SK-N-SH (cell line): ENCODE data around the gene ASS1. TPM values are rescaled to one million over a fixed set of nuclear protein-coding genes. Genes with fewer than 3 reads are reported as not detected.

Source experiments
- CTCF ChIA-PET: fragments of 300-600, 350-600 bp; formaldehyde crosslinking; extraction: SDS; loops from one replicate; lab custom pipeline; 2021; lab: Yijun Ruan, JAX
- POLR2A ChIA-PET: fragments of 350-600 bp; sonication (Branson Sonifier 250); formaldehyde crosslinking; extraction: SDS; loops from one replicate; lab custom pipeline; 2020; ENCODE audit warnings: antibody characterized with exemption, inconsistent platforms; lab: Yijun Ruan, JAX
- DNase-seq: peaks from one replicate; pipeline ENCODE4 v3.0.0; 2012
- H2AFZ ChIP-seq: fragments of 200-600 bp; sonication (generic); 2 replicates; pipeline ENCODE4 v1.8.1; 2016; ENCODE audit warnings: antibody characterized with exemption, mild to moderate bottlenecking, low read depth
- H3F3A ChIP-seq: fragments of 200-600 bp; sonication (generic); replicated peaks from 2 replicates; pipeline ENCODE3; 2016; ENCODE audit warnings: antibody characterized with exemption, mild to moderate bottlenecking; ENCODE audit not compliant: insufficient read depth
- H3K27ac ChIP-seq, 2 experiments: fragments of 200-500 bp in 1 of 2; fragments of 200-600 bp in 1 of 2; sonication (Bioruptor generic) in 1 of 2; sonication (generic), shearing (Covaris generic) in 1 of 2; 2 replicates each; pipeline versions ENCODE4 v1.5.1 to v1.6.1; 2014 to 2016; ENCODE audit warnings: low read depth in 2 of 2, inconsistent platforms in 1 of 2, low read length in 1 of 2, mild to moderate bottlenecking in 1 of 2, mixed read lengths in 1 of 2
- H3K27me3 ChIP-seq: fragments of 200-600 bp; sonication (generic), shearing (Covaris generic); 2 replicates; pipeline ENCODE4 v1.6.1; 2016; ENCODE audit warnings: mixed run types; ENCODE audit not compliant: insufficient read depth
- H3K36me3 ChIP-seq, 2 experiments: fragments of 200-500 bp in 1 of 2; fragments of 200-600 bp in 1 of 2; sonication (Bioruptor generic) in 1 of 2; sonication (generic) in 1 of 2; replicated peaks in 1 of 2; 2 replicates each; pipeline versions ENCODE3 to v1.5.1; 2014 to 2016; ENCODE audit warnings: low read length in 1 of 2, mild to moderate bottlenecking in 1 of 2; ENCODE audit not compliant: insufficient read depth in 2 of 2, control insufficient read depth in 1 of 2
- H3K4me1 ChIP-seq, 2 experiments: fragments of 200-500 bp in 1 of 2; fragments of 200-600 bp in 1 of 2; sonication (Bioruptor generic) in 1 of 2; sonication (generic), shearing (Covaris generic) in 1 of 2; 2 replicates each; pipeline versions ENCODE4 v1.5.1 to v1.6.1; 2014 to 2016; ENCODE audit warnings: low read depth in 1 of 2, low read length in 1 of 2, mixed run types in 1 of 2; ENCODE audit not compliant: insufficient read depth in 2 of 2, control insufficient read depth in 1 of 2
- H3K4me2 ChIP-seq: fragments of 200-600 bp; sonication (generic), shearing (Covaris generic); 2 replicates; pipeline ENCODE4 v1.6.1; 2017; ENCODE audit warnings: mixed run types
- H3K4me3 ChIP-seq, 2 experiments: fragments of 200-500 bp in 1 of 2; fragments of 200-600 bp in 1 of 2; sonication (Bioruptor generic) in 1 of 2; sonication (generic), shearing (Covaris generic) in 1 of 2; 2 replicates each; pipeline versions ENCODE4 v1.5.1 to v1.8.1; 2014 to 2016; ENCODE audit warnings: low read depth in 2 of 2, inconsistent platforms in 1 of 2, low read length in 1 of 2, mild to moderate bottlenecking in 1 of 2, mixed read lengths in 1 of 2, moderate library complexity in 1 of 2
- H3K79me2 ChIP-seq: fragments of 200-600 bp; sonication (generic); 2 replicates; pipeline ENCODE4 v1.8.1; 2017; ENCODE audit warnings: mild to moderate bottlenecking; ENCODE audit not compliant: insufficient read depth
- H3K9ac ChIP-seq: fragments of 200-600 bp; sonication (generic); 2 replicates; pipeline ENCODE4 v1.6.1; 2017; ENCODE audit warnings: mixed run types
- H3K9me2 ChIP-seq: fragments of 200-600 bp; sonication (generic); 2 replicates; pipeline ENCODE4 v1.6.1; 2017; ENCODE audit warnings: mixed run types
- H3K9me3 ChIP-seq: fragments of 200-600 bp; sonication (generic); 2 replicates; pipeline ENCODE4 v1.6.1; 2017; ENCODE audit warnings: mixed run types, mild to moderate bottlenecking, moderate library complexity
- H4K20me1 ChIP-seq: fragments of 200-600 bp; sonication (generic); 2 replicates; pipeline ENCODE4 v1.6.1; 2017; ENCODE audit warnings: mild to moderate bottlenecking, mixed run types; ENCODE audit not compliant: insufficient read depth
- FOXJ3 ChIP-seq: sonication (generic); formaldehyde crosslinking; IDR thresholded peaks from 2 replicates; pipeline ENCODE4 v1.5.1; 2020; ENCODE audit warnings: mild to moderate bottlenecking, missing genetic modification reagents
- FOXM1 ChIP-seq: IDR thresholded peaks from 2 replicates; pipeline ENCODE4 v1.4.0; 2012; ENCODE audit warnings: low read depth, mild to moderate bottlenecking
- GABPA ChIP-seq: IDR thresholded peaks from 2 replicates; pipeline ENCODE4 v1.4.0; 2012; ENCODE audit warnings: low read depth, mild to moderate bottlenecking
- JUND ChIP-seq: IDR thresholded peaks from 2 replicates; pipeline ENCODE4 v1.4.0; 2012
- MEF2A ChIP-seq: IDR thresholded peaks from 2 replicates; pipeline ENCODE4 v1.4.0; 2012; ENCODE audit warnings: low read depth, borderline replicate concordance
- NRF1 ChIP-seq: IDR thresholded peaks from 2 replicates; pipeline ENCODE4 v1.6.1; 2012; ENCODE audit warnings: low read depth, mild to moderate bottlenecking, low read length
- POLR2AphosphoS5 ChIP-seq: IDR thresholded peaks from 2 replicates; pipeline ENCODE4 v1.6.1; 2012; ENCODE audit warnings: low read depth, low read length
- RCOR1 ChIP-seq: fragments of 150-350 bp; IDR thresholded peaks from 2 replicates; pipeline ENCODE4 v1.6.1; 2017; ENCODE audit warnings: antibody characterized with exemption, low read length
- SIN3A ChIP-seq: IDR thresholded peaks from 2 replicates; pipeline ENCODE4 v1.6.1; 2012; ENCODE audit warnings: low read depth, mild to moderate bottlenecking, low read length, moderate library complexity, borderline replicate concordance
- TCF12 ChIP-seq: IDR thresholded peaks from 2 replicates; pipeline ENCODE4 v1.4.0; 2012
- TEAD4 ChIP-seq: IDR thresholded peaks from 2 replicates; pipeline ENCODE4 v1.4.0; 2012; ENCODE audit warnings: mild to moderate bottlenecking, borderline replicate concordance; ENCODE audit not compliant: insufficient read depth
- YY1 ChIP-seq: IDR thresholded peaks from 2 replicates; pipeline ENCODE4 v1.4.0; 2012; ENCODE audit warnings: low read depth, mild to moderate bottlenecking
- WGBS: methylation state at CpG from one replicate; pipeline ENCODE4 v1.1.6; 2017; ENCODE audit warnings: low lambda C conversion rate; 5-methylcytosine and 5-hydroxymethylcytosine counted together
- polyA plus RNA-seq, 3 experiments: library from polyadenylated mRNA; depleted of rRNA; stranded (reverse); fragments of >200 nt; gene quantifications; 2 replicates each; pipeline ENCODE4 v1.2.3, GENCODE V29; 2012
- TF ChIP-seq, protein P1 (sequence below): fragments of 200-600 bp; sonication (generic); IDR thresholded peaks from 2 replicates; pipeline ENCODE4 v1.6.1; 2017; ENCODE audit warnings: antibody characterized with exemption, mild to moderate bottlenecking, moderate library complexity
- TF ChIP-seq, protein P2 (sequence below): IDR thresholded peaks from 2 replicates; pipeline ENCODE4 v1.4.0; 2012; ENCODE audit warnings: low read depth
- TF ChIP-seq, protein P3 (sequence below): fragments of 150-350 bp; IDR thresholded peaks from 2 replicates; pipeline ENCODE4 v1.6.1; 2016; ENCODE audit warnings: mild to moderate bottlenecking, low read depth, low read length

Gene ASS1
- polyA plus RNA-seq, 1 of the 3 experiments (the other 2 are of a cell fraction), result 0.59 TPM

DNA sequence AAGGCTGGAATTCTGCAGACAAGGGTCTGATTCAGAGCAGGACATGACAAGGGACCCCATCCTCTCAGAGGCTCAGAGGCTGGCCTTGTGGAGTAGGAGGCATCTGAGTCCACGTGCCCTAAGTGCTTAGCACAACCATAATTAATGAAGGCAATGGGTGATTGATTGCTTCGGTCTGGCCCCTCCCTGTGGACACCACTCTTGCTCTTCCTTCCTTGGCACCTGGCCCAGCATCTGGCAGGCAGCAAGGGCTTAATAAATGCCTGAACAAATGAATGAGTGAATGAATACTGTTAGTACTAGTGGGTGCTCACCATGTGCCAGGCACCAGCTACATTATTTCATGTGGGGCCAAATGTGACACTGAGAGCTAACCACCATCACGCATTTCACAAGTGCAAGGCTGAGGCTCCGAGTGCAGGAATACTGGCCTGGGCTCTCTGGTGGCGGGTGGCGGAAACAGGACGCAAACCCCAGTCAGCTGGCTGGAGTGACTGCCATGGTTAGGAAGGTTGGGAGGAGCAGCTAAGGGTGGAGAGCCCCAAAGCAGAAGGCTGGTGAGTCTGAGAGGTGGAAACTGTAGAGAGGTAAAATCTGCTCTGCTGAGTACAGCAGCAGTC lies 53.6 kb downstream of the ASS1 start (continued):
- TF ChIP-seq SIN3A (no peak), TCF12 (no peak), FOXM1 (no peak), RCOR1 (no peak), TEAD4 (no peak), JUND (no peak), NRF1 (no peak), FOXJ3 (CRISPR knock-in tag) (no peak), YY1 (no peak), MEF2A (no peak), POLR2AphosphoS5 (no peak)
- TF ChIP-seq, protein P1, sequence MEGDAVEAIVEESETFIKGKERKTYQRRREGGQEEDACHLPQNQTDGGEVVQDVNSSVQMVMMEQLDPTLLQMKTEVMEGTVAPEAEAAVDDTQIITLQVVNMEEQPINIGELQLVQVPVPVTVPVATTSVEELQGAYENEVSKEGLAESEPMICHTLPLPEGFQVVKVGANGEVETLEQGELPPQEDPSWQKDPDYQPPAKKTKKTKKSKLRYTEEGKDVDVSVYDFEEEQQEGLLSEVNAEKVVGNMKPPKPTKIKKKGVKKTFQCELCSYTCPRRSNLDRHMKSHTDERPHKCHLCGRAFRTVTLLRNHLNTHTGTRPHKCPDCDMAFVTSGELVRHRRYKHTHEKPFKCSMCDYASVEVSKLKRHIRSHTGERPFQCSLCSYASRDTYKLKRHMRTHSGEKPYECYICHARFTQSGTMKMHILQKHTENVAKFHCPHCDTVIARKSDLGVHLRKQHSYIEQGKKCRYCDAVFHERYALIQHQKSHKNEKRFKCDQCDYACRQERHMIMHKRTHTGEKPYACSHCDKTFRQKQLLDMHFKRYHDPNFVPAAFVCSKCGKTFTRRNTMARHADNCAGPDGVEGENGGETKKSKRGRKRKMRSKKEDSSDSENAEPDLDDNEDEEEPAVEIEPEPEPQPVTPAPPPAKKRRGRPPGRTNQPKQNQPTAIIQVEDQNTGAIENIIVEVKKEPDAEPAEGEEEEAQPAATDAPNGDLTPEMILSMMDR, result no peak
- TF ChIP-seq, protein P2, sequence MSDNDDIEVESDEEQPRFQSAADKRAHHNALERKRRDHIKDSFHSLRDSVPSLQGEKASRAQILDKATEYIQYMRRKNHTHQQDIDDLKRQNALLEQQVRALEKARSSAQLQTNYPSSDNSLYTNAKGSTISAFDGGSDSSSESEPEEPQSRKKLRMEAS, result no peak
- TF ChIP-seq, protein P3, sequence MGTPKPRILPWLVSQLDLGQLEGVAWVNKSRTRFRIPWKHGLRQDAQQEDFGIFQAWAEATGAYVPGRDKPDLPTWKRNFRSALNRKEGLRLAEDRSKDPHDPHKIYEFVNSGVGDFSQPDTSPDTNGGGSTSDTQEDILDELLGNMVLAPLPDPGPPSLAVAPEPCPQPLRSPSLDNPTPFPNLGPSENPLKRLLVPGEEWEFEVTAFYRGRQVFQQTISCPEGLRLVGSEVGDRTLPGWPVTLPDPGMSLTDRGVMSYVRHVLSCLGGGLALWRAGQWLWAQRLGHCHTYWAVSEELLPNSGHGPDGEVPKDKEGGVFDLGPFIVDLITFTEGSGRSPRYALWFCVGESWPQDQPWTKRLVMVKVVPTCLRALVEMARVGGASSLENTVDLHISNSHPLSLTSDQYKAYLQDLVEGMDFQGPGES, result no peak

DNA sequence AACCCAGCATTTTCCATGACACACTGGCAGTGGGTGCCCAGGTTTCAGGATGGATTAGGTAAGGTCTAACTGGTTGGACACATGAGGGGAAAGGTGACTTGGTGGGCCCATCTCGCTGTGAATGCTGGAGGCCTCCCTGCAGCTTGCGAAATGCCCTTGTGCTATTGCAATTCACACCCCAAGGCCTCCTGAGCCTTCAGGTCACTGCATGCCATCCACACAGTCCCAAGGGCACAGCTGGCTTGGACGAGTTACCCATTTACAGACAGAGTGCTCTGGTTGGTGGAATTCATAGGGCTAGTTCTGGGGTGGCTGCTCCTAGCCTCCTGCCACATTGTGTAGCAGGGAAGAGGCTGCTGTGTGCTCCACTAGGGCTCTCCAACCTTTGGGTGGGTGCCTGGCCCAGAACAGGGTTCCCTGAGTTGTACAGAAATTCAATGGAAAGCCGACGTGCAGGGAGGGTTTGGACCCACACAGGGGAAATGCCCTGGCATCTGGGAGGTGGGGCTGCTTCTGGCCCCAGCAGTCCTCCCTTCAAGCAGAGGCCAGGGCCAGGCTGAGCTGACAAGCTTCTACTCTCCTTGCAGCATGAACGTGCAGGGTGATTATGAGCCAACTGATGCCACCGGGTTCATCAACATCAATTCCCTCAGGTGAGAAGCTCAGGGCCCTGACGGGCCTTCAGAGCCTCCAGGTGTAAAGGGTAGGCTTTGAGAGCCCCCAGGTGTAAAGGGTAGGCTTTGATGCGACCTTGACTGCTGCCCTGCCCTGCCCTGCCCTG lies 54.3 kb downstream of the ASS1 start:
- Histone ChIP-seq H3F3A (no peaks in the 10 kb centered on the region), H3K9me2 (no peaks in the 10 kb centered on the region), H2AFZ (no peak overlapping the region), H3K79me2 (no peaks in the 10 kb centered on the region), H3K9ac (no peak overlapping the region), H3K9me3 (no peaks in the 10 kb centered on the region), H3K27ac (no peak overlapping the region), H3K4me3 (no peak overlapping the region), H3K4me2 (no peak overlapping the region), H4K20me1 (no peaks in the 10 kb centered on the region), H3K27me3 (no peaks in the 10 kb centered on the region; the same call in 1 of the 2 replicates), H3K36me3 (no peaks in the 10 kb centered on the region), H3K4me1 (peaks cover 0 to 16% of the 10 kb centered on the region in 2 experiments; a peak in 1 of 4 replicates)
- 52% methylated on average over 6 of the region's 9 CpGs for WGBS
- POLR2A ChIA-PET, result no interaction called here
- TF ChIP-seq FOXJ3 (CRISPR knock-in tag) (no peak), JUND (no peak), GABPA (no peak)
- DNase-seq, result peak; percentile 6
- CTCF ChIA-PET, result no interaction called here
